GM21723 (cell line): ENCODE results near the gene CDKAL1.
A peak's percentile ranks its signal among the peaks of the same experiment; 100 is the strongest.
"Not testable (repeated sequence)": the region's sequence is repeated elsewhere in the genome, so short reads cannot be mapped to it uniquely, and the experiment has no call there.

ENCODE experiments used
- ATAC-seq: cut with Tn5 transposase; IDR thresholded peaks from one replicate; pipeline ENCODE4 v1.9.1; 2021; ENCODE audit warnings: mild to moderate bottlenecking, moderate library complexity; ENCODE audit not compliant: unreplicated experiment

The CDKAL1 gene

DNA sequence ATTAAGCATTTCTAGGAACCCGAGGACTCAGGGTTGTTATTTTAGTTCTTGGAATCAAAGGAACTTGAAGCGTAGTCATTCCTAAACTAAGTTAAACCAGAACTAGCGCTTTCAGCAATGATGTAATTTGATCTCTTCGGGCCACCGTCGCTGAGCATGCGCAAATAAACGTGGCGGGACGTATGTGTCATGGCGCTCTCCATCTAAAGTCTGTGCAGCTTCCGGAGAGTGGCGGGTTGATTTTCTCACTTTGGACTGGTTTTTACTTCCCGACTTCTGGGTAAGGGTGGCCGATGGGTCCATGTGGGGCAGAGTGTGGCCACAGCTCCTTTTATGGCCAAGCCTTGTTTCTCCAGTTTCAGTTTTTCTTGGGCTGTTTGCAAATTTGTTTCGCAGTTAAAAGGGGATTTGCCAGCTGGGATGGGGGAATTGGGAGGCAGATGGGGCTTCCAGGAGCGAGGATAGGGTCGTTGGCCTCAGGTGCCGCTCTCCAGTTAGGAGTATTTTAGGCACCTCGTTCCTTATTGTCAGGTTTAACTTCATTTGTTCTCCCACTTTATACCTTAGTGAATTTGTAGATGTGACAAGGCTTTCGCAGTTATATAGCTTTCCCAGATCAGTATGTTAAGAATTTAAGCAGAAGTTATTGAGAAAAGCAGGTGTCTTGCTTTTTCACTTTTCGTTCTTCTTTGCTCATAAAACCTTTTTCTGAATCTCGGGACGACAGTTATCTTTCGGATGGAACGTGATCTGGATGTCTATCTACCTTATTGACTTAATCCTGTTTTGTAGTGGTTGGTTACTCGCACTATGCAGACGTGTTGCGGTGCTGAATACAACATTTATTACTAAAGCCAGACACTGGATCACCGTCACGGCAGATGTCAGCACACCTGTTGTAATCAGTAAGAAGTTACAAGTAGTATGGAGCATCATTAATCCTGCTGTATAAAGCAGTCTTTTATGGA, at the start of gene CDKAL1:
TSS of gene CDKAL1 (plus strand) at position 163 of the 968 bp plus-strand sequence. CDS start 11,894 bp downstream, outside the sequence.
- peak; percentile 90 for ATAC-seq

DNA sequence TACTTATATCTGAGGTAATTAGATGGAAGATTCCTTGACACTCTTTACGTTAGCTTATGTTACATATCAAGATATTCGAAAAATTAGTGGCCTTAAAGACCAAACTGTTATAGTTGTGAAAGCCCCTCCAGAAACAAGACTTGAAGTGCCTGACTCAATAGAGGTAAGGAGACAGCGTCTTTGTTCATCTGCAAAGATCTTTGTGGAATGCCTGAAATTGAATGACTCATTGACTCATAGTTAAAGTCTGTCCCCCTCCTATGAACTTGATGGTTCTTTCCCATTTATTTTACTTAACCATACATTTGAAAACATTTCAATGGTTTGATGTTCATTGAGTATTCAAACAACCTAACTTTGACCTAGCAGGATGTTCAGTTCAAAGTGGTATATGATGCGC, 47.6 kb upstream of the CDKAL1 start:
- no peak for ATAC-seq

DNA sequence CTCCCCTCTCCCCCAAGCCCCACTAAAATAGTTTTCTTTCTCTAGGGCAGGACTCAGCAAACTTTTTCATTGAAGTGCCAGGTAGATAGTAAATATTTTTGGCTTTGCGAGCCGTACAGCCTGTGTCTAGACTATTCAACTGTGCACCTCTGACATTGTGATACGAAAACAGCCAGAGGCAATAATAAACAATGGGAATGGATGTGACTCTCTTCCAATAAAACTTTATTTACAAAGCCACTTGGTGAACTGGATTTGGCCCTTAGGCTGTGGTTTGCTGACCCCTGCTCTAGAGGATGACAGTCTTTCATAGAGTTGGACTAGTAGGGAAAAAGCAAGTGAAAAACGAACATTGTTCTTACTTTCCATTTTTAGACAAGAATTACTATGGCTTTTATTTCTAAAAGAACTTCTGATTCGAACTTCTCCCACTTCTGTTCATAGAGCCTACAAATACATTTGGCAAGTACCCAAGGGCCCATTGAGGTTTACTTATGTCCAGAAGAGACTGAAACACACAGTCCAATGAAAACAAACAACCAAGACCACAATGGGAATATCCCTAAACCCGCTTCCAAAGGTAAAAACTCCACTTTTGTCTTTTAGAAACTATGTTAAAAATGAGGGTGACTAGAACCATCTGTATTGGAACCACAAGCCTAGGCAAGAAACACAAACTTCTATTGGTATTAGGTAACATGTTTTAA, 46.4 kb upstream of the CDKAL1 start:
- no peak for ATAC-seq

DNA sequence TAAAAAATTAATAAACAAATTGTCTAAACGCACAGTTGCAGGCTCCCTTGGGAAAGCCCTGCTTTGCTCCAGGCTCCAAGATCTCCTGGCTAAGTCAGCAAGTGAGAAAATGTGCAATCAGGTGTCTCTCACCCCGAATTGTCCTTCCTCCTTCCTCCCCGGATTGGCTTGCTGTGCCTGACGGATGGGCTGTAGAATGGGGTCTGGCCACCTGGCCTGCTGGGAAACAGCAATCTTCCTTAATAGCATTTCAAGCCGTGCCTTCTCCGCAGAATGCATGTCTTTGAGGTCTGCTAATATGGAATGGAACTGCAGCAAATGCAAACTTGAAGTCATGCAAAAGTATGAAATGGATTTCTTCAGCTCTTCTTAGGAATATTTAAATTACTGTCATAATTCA, 43.7 kb upstream of the CDKAL1 start:
- ATAC-seq = no peak

DNA sequence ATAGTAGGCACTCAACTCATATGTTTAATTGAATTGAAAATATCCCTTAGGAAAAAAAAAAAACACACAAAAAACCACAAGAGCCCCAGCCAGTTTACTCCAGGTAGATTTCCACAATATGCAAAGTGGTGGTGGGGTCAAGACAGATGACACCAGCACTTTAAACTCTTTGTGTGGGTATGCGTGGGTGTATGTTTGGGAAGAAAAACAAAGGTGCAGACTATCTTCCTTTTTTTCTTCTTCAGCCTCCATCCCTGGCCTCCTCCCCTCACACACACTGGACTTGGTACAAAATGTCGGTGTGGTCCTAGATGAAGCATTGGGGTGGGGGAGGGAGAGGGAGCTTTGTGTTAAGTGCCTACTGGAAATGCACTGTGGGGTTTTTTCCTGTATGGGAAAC, 42.2 kb upstream of the CDKAL1 start:
- ATAC-seq = no peak

DNA sequence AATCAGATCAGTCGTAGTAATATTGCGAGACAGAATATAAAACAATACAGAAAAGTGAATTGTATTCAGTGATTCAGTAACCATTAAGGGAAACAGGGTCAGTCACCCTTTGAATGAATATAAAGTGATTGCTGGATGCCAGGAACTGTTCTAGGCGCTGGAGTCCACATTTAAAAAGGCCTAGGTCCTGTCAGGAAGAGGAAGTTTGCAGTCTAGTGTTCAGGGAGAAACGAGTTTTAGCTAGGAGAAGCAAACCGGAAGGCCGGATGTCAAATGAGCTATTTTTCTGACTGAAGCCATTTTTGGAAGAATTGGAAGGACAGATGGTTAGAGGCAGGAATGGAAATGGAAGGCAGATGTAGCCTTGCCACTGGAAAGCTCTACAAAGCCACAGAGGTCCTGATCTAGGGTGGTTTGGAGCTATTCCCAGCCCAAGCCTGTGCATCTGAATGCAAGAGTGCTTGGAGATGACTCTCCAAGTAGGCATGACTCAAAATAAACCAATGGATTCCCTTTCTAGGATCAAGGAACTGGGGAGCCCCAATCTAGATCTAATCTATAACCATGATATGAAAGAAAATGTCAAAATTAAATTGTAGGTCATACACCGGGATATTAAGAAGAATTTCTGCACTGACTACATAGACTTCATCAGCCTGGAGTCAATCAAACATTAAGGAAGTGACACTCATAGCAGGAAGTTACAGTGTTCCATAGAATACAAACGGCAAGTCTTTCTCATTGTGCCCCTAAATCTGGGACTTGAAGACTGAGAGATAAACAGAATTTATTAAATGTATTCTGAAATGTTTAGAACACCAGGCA, 36.8 kb upstream of the CDKAL1 start:
- ATAC-seq = no peak

DNA sequence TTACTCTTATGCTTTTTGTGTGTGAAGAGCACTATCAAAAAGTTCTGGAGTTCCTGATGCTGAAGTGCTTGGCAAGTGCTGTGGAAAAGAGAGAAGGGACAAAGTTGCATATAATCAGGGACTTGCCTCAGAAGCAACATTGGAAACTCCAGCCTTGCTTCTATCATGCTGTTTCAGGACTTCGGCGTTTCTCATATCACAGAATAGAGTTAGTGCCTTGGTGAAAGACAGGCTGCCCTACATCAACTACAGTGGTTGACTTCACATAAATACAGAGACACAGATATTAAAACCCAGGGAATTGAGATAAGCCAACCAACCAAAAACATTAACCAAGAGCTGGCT, 36.2 kb upstream of the CDKAL1 start:
- no peak for ATAC-seq

DNA sequence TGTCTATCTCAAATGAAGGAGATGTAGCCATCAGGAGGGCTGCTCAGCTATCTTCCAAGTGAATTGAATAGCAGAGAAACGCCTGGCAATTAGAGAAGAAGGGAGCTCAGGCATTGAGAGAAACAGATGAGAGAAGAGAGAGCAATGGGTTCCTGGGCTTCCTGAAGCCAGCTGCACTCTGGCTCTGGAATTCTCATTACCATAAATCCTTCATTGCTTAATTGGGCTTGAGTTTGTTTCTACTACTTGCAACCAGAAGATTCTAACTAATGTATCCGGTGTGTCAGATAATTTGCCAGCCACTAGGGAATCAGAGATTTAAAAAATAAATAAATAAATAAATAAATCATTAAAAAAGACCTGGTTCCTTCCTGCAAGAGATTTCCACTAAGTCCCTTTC, 25.0 kb upstream of the CDKAL1 start:
- no peak for ATAC-seq

DNA sequence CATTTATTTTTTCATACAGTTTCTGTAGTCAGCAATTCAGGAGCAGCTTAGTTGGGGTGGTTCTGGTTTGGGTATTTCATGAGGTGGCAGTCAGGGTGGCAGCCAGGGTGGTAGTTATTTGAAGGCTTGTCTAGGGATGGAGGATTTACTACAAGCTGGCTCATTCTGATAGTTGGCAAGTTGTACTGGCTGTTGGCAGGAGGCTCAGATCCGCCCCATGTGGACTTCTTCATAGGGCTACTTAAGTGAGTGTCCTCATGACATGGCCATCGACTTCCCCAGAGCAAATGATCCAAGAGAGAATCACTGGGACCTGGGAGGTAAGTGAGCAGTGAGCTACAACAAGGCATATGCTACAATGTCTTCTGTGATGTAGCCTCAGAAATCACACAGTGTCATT, 22.4 kb upstream of the CDKAL1 start:
- no peak for ATAC-seq

DNA sequence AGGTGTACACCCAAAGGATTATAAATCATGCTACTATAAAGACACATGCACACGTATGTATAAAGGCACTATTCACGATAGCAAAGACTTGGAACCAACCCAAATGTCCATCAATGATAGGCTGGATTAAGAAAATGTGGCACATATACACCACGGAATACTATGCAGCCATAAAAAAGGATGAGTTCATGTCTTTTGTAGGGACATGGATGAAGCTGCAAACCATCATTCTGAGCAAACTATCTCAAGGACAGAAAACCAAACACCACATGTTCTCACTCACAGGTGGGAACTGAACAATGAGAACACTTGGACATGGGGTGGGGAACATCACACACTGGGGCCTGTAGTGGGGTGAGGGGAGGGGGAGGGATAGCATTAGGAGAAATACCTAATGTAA, 9.0 kb upstream of the CDKAL1 start:
- ATAC-seq = not testable (repeated sequence)

DNA sequence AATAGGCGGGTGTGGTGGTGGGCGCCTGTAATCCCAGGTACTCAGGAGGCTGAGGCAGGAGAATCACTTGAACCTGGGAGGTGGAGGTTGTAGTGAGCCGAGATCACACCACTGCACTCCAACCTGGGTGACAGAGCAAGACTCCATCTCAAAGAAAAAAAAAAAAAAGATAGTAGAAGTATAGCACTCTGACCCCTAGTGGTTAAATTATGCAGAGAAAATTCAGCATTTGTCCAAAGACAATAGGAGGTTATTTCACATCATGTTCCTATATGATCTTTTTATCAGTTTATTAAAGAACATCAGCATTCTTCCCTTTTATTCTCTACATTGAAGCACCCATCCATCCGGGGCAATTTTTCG, 5.2 kb upstream of the CDKAL1 start:
- ATAC-seq = peak; percentile 70

DNA sequence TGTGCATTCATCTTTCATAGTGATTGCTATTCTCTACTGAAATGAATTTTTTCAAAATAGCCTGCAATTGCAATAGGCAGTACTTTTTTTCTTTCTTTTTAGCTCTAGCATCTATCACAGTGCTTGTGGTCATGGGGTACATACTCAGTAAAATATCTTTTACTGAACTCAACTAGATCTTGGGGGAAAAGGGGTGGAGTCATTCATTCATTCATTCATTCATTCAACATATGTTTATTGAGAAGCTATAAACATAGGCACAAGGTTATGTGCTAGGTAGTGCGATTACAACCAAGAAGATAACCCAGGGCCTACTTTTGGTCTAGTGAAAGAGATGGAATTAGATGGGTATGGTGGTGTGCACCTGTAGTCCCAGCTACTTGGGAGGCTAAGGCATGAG, 1.4 kb upstream of the CDKAL1 start:
- no peak for ATAC-seq

DNA sequence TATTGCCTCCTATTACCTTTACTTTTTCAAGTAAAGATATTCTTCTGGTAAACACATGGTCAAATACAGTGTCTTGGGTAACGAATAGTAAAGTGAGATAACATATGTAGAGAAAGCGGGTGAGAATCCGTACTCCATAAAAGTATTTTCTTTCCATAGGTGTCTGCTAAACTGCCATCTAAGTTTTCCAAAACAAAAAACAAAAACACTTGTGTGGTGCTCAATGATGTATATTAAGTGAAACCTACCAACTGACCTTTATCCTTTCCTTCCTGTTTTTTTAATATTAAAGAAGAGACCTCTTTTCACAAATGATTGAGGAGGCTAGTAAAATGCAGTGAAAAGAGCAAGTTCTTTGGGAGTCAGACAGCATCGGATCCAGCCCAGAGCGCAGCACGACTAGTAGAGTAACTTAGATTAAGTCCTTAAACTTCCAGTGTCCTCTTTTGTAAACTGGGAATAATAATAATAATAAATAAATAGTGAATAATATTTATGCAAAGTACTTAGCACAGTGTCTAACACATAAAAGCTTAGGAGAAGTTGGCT, 437 bp upstream of the CDKAL1 start:
- peak; percentile 3 for ATAC-seq

DNA sequence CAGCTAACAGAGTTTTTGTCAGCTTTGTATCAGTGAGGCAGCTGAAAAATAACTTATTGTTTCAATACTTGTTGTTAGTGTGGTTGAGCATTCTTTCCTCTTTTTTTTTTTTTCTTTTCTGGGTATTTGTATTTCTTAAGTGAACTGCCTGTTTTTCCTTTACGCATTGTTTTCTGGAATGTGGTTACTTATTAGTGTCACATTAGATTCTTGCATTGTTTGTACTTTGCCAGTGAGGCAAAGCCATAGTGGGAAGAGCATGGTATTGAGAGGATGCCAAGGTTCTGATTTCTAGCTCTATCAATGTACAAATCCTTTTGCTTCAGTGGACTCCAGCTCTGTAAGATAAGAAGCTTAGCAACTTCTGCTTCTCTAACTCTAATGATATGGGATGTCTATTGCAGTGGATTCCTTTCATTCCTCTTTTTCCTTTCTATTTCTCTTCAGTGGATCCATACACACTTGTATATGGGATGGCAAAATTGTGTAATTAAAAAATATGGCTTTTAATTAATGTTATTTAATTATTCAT, 3.9 kb downstream of the CDKAL1 start:
- ATAC-seq = no peak

DNA sequence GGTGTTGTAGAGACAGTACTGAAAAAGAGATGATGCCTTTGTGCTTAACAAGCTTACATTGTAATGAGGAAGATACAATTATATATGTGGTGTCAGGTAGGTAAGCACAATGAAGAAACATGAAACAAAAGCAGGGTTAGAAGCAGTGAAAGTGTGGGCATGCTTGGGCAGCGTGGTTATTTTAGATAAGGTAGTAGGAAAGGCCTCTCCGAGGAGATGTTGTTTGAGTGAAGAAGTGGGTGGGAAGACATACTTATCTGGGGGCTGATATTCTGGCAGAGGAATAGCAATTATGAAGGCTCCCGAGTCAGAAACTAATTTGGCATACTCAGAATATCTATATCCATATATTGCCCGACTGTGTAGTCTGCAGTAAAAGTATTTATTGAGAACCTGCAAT, 4.7 kb downstream of the CDKAL1 start:
- no peak for ATAC-seq

DNA sequence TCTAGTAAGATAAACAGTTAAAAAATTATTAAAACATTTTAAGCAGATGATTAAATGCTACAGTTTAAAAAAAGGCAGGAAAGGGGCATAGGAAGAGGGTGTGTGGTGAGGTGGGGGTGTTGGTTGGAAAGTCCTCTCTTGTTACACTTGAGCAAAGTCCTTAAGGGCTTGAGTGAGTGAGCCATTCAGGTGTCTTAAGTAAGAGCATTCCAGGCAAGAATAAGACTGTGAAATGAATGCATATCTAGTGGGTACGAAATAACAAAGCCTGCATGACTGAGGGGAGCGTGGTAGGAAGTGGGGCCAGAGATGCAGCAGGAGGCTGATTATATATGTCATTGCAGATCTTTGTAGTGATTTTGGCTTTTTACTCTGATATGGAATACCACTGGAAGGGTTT, 5.1 kb downstream of the CDKAL1 start:
- no peak for ATAC-seq

DNA sequence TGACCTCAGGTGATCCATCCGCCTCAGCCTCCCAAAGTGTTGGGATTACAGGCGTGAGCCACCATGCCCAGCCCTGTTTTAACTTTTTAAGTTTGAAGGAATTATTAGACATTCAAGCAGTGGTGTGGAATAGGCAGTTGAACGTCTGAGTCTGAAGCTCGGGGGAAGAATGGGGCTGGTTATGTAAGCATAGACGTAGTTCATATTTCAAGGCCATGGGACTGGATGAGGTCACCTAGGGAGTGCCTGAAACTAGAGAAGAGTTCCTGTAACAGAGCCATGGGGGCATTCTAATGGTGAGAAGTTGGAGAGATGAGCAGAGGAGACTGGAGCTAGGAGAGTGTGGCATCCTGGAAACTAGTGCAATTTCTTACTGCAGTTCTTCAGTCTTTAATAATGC, 6.4 kb downstream of the CDKAL1 start:
- no peak for ATAC-seq

DNA sequence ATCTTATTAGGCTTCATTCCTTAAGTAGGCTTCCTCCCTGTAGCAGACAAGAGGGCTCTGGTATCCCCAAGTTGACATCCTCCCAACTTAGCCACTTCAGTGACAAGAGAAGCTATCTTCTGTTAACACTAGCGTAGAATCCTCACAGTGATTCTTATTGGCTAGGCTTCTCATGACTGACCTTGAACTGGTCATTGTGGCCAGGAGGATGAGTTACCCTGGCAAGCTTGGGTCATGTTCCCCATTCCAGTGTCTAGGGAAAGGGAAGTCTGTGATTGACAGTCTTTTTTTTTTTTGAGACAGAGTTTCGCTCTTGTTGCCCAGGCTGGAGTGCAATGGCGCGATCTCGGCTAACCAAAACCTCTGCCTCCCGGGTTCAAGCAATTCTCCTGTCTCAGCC, 7.1 kb downstream of the CDKAL1 start:
- ATAC-seq = no peak

DNA sequence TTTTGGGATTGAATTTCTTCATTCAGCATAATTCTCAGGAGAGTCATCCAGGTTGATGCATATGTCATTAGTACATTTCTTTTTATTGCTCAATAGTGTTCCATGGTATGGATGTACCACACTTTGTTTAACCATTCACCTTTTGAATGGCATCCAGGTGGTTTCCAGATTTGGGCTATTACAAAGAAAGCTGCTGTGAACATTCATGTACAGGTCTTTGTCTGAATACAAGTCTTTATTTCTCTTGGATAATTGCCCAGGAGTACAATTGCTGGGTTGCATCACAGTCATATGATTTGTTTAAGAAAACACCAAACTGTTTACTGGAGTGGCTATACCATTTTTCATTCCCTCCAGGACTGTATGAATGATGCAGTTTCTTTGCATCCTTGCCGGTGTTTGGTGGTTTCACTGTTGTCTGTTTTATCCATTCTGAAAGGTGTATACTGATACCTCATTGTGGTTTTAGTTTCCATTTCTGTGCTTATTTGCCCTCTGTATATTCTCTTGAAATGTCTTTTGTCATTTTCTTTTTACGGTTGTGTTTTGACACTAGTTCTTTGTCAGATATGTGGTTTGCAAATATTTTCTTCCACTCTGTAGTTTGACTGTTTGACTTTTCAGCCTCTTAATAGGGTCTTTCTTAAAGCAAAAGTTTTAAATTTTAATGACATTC, 8.8 kb downstream of the CDKAL1 start:
- ATAC-seq = peak; percentile 98

DNA sequence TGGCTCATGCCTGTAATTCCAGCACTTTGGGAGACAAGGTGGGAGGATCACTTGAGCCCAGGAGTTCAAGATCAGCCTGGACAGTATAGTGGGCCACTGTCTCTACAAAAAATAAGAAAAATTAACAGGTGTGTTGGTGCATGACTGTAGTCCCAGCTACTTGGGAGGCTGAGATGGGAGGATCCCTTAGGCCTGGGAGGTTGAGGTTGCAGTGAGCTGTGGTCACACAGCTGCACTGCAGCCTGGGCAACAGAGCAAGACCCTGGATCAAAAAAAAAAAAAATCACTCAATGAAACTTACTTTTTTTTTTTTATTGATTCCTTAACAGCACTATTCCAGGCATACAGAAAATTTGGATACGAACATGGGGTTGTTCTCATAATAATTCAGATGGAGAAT, 14.0 kb downstream of the CDKAL1 start:
- ATAC-seq = no peak
